ELF-1 (cell line): ENCODE results near the gene UBL4A.
"Not testable (repeated sequence)": the region's sequence is repeated elsewhere in the genome, so short reads cannot be mapped to it uniquely, and the experiment has no call there.

Experiments
- DNase-seq: peaks from one replicate; pipeline ENCODE4 v3.0.0-alpha.2; 2016; ENCODE audit warnings: low read depth, low spot score

Gene UBL4A

GRCh38 chrX:154508384-154508745, 21.9 kb upstream of the UBL4A start:
- no peak for DNase-seq

- no peak for DNase-seq
Observed at GRCh38 chrX:154507673-154508383, 21.4 kb upstream of the UBL4A start.

DNA sequence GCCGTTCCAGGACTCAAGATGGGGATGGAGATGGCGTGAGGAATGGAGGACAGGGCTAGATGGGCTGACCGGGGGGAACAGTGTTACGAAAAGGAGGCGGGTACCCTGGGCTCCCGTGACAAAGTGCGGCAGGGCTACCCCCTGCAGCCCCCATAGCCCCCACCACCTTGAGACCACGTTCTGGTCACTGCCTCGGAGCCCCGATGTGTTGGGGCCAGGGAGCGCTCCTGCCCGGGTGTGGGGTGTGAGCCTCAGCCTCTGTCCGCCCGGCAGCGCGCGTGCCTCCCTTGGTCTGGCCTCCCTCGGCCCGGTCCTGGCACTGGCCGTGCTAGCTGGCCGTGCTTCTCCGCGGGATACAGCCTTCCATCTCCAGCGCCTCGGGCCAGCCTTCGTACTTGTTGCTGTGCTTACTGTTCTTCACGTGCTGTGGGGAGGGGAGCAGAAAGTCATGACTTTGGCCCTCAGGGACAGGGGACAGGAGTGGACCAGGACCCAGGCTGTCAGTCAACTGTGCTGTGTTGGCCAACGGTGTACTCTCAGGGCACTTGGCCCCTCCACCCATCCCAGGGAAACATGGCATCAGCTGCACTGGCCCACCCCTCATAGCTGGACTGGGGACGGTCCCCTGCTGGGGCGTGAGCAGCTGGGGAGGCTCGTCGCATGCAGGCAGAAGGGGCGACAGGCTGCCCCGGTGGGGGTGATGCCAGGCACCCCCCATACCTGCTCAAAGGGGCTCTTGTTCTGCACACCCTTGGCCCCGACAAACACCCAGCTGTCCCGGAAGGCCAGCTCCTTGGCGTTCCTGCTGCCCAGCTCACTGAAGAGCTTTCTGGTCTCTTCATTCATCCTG, 20.3 kb upstream of the UBL4A start:
- no peak for DNase-seq

GRCh38 chrX:154505734-154506133, 19.3 kb upstream of the UBL4A start:
- DNase-seq, result peak; percentile 56

- DNase-seq, result no peak
Observed at GRCh38 chrX:154502989-154503388, 16.6 kb upstream of the UBL4A start.

GRCh38 chrX:154502098-154502497, 15.7 kb upstream of the UBL4A start:
- no peak for DNase-seq

DNA sequence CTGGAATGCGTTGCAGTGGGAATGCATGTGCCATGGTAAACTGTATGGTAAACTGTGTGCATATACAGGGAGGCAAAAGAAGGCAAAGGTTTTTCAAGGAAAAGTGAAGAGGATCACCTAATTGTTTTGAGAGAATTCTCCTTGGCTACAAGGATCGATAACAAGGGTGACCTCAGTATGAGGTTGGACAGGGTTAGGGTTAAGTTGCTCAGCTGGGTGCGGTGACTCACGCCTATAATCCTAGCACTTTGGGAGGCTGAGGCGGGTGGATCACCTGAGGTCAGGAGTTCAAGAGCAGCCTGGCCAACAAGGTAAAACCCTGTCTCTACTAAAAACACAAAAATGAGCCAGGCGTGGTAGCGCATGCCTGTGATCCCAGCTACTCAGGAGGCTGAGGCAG, 15.0 kb upstream of the UBL4A start:
- DNase-seq, result not testable (repeated sequence)

DNA sequence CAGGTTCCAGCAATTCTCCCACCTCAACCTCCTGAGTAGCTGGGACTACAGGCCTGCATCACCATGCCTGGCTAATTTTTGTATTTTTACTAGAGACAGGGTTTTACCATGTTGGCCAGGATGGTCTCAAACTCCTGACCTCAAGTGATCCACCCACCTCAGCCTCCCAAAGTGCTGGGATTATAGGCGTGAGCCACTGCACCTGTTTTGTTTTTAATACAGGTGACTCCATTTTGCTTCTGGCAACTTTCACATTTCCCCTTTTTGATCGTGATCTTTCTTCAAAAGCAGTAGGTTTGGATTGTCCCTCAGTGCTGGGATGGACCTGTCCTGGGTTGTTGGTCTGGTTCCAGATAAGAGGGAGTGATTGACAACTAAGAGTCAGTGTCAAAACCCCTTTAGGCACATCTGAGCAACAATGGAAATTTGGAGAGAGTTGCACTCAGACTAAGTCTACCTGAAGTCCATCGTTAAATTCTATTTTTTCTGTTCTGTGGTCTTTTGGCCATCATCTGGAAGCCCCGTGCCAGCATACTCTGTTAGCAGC, 10.2 kb upstream of the UBL4A start:
- DNase-seq, result peak; percentile 23

- DNase-seq, result no peak
Observed at GRCh38 chrX:154495472-154495922, 9.1 kb upstream of the UBL4A start.

DNA sequence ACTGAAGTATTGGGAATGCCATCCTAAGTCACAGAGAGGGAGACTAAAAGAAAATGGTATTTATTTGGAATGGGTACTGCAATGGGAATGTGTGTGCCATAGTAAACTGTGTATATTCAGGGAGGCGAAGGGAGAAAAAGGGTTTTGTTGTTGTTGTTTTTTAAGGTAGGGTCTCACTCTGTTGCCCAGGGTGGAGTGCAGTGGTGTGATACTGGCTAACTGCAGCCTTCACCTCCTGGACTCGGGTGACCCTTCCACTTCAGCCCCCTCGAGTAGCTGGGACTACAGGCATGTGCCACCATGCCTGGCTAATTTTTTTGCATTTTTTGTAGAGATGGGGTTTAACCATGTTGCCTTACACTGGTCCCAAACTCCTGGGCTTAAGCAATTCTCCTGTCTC, 8.3 kb upstream of the UBL4A start:
- no peak for DNase-seq

DNA sequence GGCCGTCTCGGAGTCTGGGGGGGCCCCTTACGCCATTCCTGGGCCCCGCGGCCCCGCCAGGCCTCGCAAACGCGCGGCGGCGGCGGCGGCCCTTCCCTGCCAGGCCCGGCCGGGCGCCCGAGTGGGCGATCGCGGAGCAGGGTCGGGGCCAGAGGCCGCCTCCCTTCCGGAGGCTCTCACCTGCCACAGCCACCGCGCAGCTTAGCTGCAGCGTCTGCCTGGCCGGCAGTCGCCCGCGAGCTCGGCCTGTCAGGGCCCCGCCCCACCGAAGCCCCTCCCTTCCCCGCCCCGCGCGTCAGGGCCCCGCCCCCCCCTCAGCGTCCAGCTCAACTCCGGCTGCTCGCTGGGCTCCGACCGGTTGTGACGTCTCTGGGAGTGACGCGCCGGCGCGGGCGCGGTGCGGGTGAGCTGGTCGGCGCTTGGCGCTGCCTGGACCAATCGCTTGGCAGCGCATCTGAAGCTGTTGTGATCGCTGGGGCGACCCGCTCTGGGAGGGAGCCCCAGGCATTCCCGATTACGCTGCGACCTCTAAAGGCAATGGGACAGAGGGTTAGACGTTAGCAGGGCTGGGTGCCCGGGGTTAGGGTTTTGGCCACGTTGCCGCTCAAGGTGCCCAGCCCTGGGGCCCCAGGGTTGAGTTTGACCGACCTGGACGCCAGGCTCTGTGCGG, 4.1 kb upstream of the UBL4A start, which contains the start of gene SLC10A3:
Gene SLC10A3, minus strand, starts transcription at position 216 of the 670 bp plus-strand sequence. CDS start 1,689 bp downstream, outside the sequence.
- peak; percentile 99 for DNase-seq

GRCh38 chrX:154490021-154490413, 3.6 kb upstream of the UBL4A start:
- peak; percentile 42 for DNase-seq

DNA sequence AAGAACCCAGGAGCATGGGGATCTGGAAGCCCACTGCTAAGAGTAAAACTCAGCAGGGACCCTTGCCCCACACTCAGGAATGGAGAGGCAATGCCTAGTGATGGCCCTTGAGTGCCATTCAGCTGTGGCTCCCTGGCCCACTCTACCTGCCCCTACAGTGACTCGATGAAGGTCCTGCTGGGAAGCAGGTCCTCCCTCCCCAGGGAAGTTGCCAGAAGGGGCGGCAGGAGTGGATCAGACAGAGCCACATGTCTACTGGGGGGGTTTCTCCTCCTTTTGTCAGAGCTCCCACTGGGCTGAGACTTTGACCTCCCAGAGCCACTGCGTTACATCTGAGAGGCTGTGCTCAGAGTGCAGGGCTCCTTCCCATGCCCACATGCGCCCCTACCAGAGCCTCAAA, 2.8 kb upstream of the UBL4A start:
- no peak for DNase-seq

GRCh38 chrX:154488336-154489075, 2.1 kb upstream of the UBL4A start:
- no peak for DNase-seq

DNA sequence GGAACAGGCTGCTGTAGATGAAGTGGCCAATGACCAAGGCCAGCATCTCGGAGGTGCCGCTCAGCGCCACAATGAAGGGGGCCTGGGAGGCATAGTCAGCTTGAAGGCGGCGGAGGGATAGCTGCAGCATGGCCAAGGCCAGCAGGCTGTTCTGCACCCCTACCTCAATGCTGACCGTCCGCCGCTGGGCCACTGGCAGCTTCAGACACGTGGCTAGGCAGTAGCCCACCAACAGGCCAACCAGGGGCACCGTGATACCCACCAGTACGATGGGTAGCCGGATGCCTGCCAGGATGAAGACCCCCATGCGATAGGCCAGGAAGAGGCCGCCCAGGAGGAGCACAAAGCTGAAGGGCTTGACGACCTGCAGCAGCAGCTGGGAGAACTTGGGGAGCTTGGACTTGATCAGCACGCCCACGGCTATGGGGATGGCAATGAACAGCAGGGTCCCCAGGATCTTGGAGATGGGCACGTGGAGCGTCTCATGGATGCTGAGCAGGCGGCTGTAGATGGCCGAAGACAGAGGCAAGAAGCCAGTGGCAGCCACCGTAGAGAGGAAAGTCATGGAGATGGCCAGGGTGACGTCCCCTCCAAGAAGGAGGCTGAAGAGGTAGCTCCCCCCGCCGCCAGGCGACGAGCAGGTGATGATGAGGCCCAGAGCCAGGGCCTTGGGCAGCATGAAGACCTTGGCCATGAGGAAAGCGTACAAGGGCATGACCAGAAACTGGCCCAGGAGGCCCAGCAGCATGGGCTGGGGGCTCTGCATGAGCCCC, 1.3 kb upstream of the UBL4A start:
- DNase-seq, result no peak

DNA sequence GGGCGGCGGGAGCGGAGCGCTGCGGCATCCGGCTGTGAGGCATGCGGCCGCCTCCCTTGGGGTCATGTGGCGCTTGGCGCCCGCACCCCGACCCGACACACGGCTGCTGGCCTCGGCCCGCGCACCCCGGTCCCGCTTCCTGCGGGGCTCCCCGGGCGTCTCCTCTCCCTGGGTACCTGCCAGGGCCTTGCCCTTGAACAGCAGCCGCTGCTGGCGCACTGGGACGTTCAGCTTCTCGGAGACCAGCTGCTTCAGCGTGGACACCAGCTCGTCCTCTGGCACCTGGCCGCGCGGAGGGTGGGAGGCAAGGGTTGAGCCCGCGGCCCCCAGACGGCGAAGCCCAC, 391 bp downstream of the UBL4A start:
- DNase-seq, result peak; percentile 48

GRCh38 chrX:154485150-154486051, 1.0 kb downstream of the UBL4A start:
- peak; percentile 17 for DNase-seq

- no peak for DNase-seq
Observed at GRCh38 chrX:154484255-154485149, 1.9 kb downstream of the UBL4A start.

DNA sequence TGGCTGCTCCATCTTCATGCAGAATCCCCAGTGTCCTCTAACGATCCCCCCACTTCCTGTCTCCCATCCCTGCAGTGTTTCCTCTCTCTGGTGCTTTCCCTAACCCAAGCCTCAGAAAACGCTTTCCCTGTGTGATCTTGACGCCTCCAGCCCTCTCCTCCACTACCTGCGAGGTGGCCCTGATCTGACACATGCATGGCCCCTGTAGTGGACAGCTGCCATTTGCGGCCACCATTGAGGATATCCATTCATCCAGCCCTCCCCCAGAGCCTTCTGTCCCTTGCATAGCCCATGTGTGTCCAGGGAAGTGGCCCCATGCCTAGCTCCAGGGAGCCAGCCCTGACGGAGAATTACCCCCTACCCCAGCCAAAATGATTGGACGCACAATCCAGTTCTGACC, 3.1 kb downstream of the UBL4A start:
- no peak for DNase-seq
